ENCODE results near the gene CDCA3.

- TF ChIP-seq CTCF (conservative IDR thresholded peaks at IDR 0.05; ENCODE audit: low read length) (no peak), EZH2phosphoT487 (IDR thresholded peaks at IDR 0.05; ENCODE audit: borderline replicate concordance, low read depth, low read length) (no peak)
Measured at GRCh38 chr12:6854036-6854435, 3.0 kb upstream of the CDCA3 start.

Measured in OCI-LY7 (cell line).